GM21825 (cell line): ENCODE results near the gene MXD4.
"Not testable (repeated sequence)": the region's sequence is repeated elsewhere in the genome, so short reads cannot be mapped to it uniquely, and the experiment has no call there.

ENCODE experiments used
- ATAC-seq: cut with Tn5 transposase; IDR thresholded peaks from one replicate; pipeline ENCODE4 v1.9.1; 2021; ENCODE audit warnings: mild to moderate bottlenecking, moderate library complexity; ENCODE audit not compliant: unreplicated experiment

Gene MXD4

GRCh38 chr4:2231082-2231481 is 30.8 kb downstream of the MXD4 start:
- no peak for ATAC-seq

GRCh38 chr4:2226261-2226660 is 35.6 kb downstream of the MXD4 start:
- no peak for ATAC-seq

DNA sequence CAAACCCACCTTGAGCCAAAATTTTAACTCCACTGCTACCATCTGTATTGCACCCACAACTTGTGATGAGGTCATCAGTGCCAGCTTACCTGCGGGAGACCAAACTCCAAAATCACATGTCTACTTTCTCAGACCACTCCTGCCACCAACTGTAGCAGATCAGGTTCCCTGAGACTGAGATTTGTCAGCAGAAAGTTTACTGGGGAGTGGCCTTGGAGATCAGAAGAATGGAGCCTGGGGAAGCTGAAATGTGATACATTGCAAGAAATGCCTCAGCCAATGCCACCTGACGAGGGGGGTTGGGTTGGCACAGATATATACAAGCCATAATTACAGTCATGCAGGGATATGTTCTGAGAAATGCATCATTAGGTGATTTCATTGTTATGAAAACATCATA is 39.1 kb downstream of the MXD4 start:
- ATAC-seq, result no peak

GRCh38 chr4:2221378-2221777 is 40.5 kb downstream of the MXD4 start:
- not testable (repeated sequence) for ATAC-seq

GRCh38 chr4:2220016-2220630 is 41.8 kb downstream of the MXD4 start:
- ATAC-seq, result peak; percentile 56

- no peak for ATAC-seq
These were observed 42.6 kb downstream of the MXD4 start for GRCh38 chr4:2219233-2219760.

GRCh38 chr4:2218436-2218835 is 43.5 kb downstream of the MXD4 start:
- no peak for ATAC-seq

DNA sequence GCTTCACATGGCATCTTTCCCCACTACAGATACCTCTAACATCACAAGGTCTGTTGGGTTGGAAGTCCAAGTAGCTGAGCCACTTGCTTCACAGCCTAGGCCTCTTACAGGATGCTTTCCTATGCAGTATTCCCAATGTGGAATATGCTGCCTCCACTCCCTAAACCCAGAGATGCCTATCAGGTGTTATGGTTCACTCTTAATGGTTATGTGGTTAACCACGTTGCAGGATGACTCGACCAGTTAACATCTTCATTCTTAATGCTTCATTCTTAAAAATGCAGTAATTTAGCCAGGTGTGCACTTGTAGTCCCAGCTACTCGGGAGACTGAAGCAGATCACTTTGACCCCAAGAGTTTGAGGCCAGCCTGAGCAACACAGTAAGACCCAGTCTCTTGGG is 44.2 kb downstream of the MXD4 start:
- no peak for ATAC-seq

DNA sequence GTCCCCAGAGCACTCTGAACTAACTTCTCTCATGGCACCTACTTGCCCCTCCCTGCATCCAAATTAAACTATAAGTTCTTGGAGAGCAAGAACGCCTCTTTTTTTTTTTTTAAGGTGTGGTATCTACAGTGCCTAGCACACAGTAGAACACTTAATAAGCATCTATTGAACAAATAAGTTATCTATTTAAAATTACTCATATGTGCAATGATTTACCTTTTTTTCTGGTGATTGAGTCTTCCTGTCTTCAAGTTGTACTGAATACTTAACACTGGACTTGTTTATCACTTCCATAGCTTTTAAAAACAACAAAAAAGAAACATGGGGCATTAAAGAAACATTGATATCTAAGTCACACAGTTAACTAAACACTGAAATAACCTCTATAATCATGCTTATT is 49.1 kb downstream of the MXD4 start:
- no peak for ATAC-seq

GRCh38 chr4:2202789-2203188 is 59.1 kb downstream of the MXD4 start:
- ATAC-seq, result not testable (repeated sequence)
